GM21423 (cell line): ENCODE results near the gene JOSD2.
A peak's percentile ranks its signal among the peaks of the same experiment; 100 is the strongest.
"Not testable (repeated sequence)": the region's sequence is repeated elsewhere in the genome, so short reads cannot be mapped to it uniquely, and the experiment has no call there.

Source experiments
- ATAC-seq: cut with Tn5 transposase; IDR thresholded peaks from one replicate; pipeline ENCODE4 v1.9.1; 2021; ENCODE audit warnings: mild to moderate bottlenecking, moderate library complexity; ENCODE audit not compliant: unreplicated experiment

The JOSD2 gene

GRCh38 chr19:50478901-50479715 is 31.9 kb downstream of the JOSD2 start:
- no peak for ATAC-seq

GRCh38 chr19:50477751-50478515 is 33.1 kb downstream of the JOSD2 start:
- no peak for ATAC-seq

- no peak for ATAC-seq
Measured at GRCh38 chr19:50476907-50477238, 34.1 kb downstream of the JOSD2 start.

GRCh38 chr19:50476224-50476906 is 34.6 kb downstream of the JOSD2 start, which contains the start of the genes EMC10 and GARIN5A:
Gene EMC10 (plus strand): TSS chr19:50476507. CDS start chr19:50476545, 38 bp downstream.
Gene GARIN5A (minus strand): TSS chr19:50476848. CDS start chr19:50476388, 460 bp downstream.
- peak; percentile 88 for ATAC-seq

GRCh38 chr19:50475736-50476223 is 35.2 kb downstream of the JOSD2 start:
- ATAC-seq: no peak

GRCh38 chr19:50475101-50475568 is 35.9 kb downstream of the JOSD2 start:
- ATAC-seq: no peak

- ATAC-seq: not testable (repeated sequence)
Measured at GRCh38 chr19:50473336-50473735, 37.7 kb downstream of the JOSD2 start.

- ATAC-seq: no peak
Measured at GRCh38 chr19:50468818-50469217, 42.2 kb downstream of the JOSD2 start.

GRCh38 chr19:50467566-50467965 is 43.4 kb downstream of the JOSD2 start:
- ATAC-seq: no peak

- ATAC-seq: no peak
Measured at GRCh38 chr19:50466706-50467039, 44.3 kb downstream of the JOSD2 start.

- ATAC-seq: no peak
Measured at GRCh38 chr19:50465986-50466705, 44.8 kb downstream of the JOSD2 start.

GRCh38 chr19:50465000-50465399 is 46.0 kb downstream of the JOSD2 start:
- no peak for ATAC-seq

- no peak for ATAC-seq
Measured at GRCh38 chr19:50464348-50464747, 46.6 kb downstream of the JOSD2 start.

- ATAC-seq: no peak
Measured at GRCh38 chr19:50462970-50463369, 48.0 kb downstream of the JOSD2 start.

GRCh38 chr19:50461066-50461875 is 49.7 kb downstream of the JOSD2 start:
- peak; percentile 44 for ATAC-seq

- peak; percentile 55 for ATAC-seq
Measured at GRCh38 chr19:50460161-50460765, 50.7 kb downstream of the JOSD2 start.

GRCh38 chr19:50459638-50460037 is 51.4 kb downstream of the JOSD2 start:
- no peak for ATAC-seq

GRCh38 chr19:50459067-50459456 is 51.9 kb downstream of the JOSD2 start:
- no peak for ATAC-seq

- no peak for ATAC-seq
Measured at GRCh38 chr19:50458396-50459066, 52.5 kb downstream of the JOSD2 start.
